PFSK-1 (cell line): Measurements from ENCODE around the gene MAGI1.

Source experiments
- FOXP2 ChIP-seq: optimal IDR thresholded peaks from 2 replicates; pipeline ENCODE3; 2011; ENCODE audit warnings: borderline replicate concordance, control low read depth, inconsistent platforms; ENCODE audit not compliant: insufficient read depth; ENCODE audit errors: extremely low read length, extremely low read depth
- POLR2AphosphoS5 ChIP-seq: IDR thresholded peaks from 2 replicates; pipeline ENCODE4 v1.6.1; 2012; ENCODE audit warnings: low read depth, mild to moderate bottlenecking, control low read depth, low read length, moderate library complexity
- SIN3A ChIP-seq: IDR thresholded peaks from 2 replicates; pipeline ENCODE4 v1.6.1; 2012; ENCODE audit warnings: mild to moderate bottlenecking, low read length, moderate library complexity, borderline replicate concordance; ENCODE audit not compliant: insufficient read depth
- TAF1 ChIP-seq: IDR thresholded peaks from 2 replicates; pipeline ENCODE4 v1.6.1; 2012; ENCODE audit warnings: low read length, control low read depth, borderline replicate concordance; ENCODE audit not compliant: insufficient read depth
- TF ChIP-seq, protein P1 (sequence below), 2 experiments: IDR thresholded peaks; 2 replicates each; pipeline versions ENCODE4 v1.6.1 to v1.8.0; 2011 to 2012; ENCODE audit warnings: low read depth in 2 of 2, low read length in 2 of 2, control low read depth in 1 of 2, inconsistent platforms in 1 of 2, mild to moderate bottlenecking in 1 of 2, moderate library complexity in 1 of 2; ENCODE audit not compliant: insufficient read depth in 1 of 2

The MAGI1 gene

DNA sequence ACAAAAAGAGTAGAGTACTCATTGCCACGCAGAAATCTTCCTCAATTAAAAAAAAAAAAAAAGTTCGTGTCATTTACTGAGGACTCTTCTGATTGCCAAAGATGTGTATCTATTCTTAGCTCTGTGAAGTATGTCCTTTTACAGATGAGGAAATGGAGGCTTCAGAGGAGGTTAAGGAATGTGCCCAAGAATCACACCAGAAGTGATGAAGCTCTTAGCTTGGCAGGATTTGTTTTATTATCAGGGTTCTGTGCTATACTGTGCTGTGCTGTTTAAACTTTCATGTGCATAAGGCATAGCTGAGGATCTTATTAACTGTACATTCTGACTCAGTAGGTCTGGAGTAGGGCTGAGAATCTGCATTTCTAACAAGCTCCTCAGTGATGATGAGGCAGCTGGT is 685.8 kb downstream of the MAGI1 start:
- TF ChIP-seq, protein P1, sequence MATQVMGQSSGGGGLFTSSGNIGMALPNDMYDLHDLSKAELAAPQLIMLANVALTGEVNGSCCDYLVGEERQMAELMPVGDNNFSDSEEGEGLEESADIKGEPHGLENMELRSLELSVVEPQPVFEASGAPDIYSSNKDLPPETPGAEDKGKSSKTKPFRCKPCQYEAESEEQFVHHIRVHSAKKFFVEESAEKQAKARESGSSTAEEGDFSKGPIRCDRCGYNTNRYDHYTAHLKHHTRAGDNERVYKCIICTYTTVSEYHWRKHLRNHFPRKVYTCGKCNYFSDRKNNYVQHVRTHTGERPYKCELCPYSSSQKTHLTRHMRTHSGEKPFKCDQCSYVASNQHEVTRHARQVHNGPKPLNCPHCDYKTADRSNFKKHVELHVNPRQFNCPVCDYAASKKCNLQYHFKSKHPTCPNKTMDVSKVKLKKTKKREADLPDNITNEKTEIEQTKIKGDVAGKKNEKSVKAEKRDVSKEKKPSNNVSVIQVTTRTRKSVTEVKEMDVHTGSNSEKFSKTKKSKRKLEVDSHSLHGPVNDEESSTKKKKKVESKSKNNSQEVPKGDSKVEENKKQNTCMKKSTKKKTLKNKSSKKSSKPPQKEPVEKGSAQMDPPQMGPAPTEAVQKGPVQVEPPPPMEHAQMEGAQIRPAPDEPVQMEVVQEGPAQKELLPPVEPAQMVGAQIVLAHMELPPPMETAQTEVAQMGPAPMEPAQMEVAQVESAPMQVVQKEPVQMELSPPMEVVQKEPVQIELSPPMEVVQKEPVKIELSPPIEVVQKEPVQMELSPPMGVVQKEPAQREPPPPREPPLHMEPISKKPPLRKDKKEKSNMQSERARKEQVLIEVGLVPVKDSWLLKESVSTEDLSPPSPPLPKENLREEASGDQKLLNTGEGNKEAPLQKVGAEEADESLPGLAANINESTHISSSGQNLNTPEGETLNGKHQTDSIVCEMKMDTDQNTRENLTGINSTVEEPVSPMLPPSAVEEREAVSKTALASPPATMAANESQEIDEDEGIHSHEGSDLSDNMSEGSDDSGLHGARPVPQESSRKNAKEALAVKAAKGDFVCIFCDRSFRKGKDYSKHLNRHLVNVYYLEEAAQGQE (IDR thresholded peaks at IDR 0.05; ENCODE audit: insufficient read depth in 1 of 2, low read depth in 2 of 2, low read length in 2 of 2) = no peak
- TF ChIP-seq POLR2AphosphoS5 (no peak), SIN3A (no peak), TAF1 (no peak), FOXP2 (no peak)

DNA sequence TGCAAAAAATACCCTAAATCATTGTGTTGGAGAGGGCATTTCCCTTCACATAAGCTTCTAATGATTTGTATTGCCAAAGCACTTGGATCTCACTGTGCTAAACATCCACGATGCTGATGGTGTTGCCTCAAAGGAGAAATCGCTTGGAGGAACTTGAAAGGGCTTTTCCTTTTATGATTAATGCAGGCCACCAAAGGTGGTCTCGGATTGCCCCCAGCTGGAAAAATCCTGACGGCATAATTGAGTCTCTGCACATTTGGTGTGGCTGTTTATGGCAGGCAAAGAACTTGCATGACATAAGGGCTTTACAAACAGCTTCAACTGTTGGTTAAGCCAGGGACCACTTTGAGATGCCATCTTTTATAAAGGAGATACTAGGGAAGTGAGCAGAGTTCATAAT is 687.0 kb downstream of the MAGI1 start:
- TF ChIP-seq, protein P1 (IDR thresholded peaks at IDR 0.05; ENCODE audit: insufficient read depth in 1 of 2, low read depth in 2 of 2, low read length in 2 of 2) = no peak
- no peak for TF ChIP-seq SIN3A
- TF ChIP-seq TAF1 = no peak
- no peak for TF ChIP-seq POLR2AphosphoS5
- no peak for TF ChIP-seq FOXP2

DNA sequence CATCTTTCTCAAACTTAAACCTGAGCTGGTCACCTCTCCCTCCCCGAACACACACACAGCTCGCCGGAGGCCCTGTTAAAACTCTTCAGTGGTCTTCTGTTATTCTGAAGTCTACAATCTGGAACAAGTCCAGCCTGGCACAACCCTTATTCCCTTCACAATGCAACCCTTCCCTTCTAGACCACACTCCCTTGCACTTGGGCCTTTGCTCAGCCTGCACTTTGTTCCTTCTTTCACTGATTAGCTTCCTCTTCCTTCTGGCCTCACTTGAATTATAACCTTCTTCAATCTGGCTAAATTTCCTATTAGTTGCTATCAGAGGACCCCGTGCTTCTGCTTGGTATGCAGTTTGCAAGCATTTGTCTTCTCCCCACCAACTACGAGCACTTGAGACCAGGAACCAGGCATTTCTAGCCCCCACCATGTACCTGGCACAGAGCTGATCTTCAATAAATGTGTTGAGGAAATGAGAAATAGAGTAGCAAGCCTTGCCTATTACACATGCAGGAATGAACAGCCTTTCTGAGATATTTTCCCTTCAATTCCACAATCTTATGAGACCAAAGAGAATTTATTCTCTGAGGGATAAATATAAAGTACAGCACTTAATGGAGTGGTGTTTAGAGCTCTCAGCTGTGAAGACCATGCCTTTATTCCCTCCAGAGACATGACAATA is 687.8 kb downstream of the MAGI1 start:
- TF ChIP-seq SIN3A = no peak
- TF ChIP-seq FOXP2 = no peak
- no peak for TF ChIP-seq POLR2AphosphoS5
- TF ChIP-seq, protein P1 (IDR thresholded peaks at IDR 0.05; ENCODE audit: insufficient read depth in 1 of 2, low read depth in 2 of 2, low read length in 2 of 2) = no peak

DNA sequence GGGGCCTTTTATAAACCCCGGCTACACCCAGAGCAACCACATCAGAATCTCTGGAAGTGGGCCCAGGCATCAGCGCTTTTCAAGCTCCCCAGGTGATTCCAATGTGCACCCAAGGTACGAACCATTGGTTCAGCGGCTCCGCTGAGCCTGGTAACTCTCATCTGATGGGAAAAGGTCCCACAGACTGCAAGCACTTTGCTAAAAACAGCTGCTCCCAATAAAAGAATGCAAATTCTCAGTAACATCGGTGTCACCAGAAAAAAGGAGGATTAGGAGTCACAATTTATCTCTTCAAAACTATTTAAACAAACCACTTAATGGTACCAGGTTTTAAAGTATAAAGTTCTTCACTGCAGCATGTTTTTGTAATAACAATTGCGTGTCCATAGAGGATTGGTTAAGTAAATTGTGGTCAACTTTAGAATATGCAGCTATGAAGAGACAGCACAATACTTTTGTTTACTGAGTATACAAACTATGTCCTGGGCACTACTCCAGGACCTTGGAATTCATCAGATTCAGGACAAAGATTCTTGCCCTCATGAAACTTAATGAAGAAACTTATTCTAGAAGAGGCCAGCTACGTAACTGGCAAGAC is 690.2 kb downstream of the MAGI1 start:
- TF ChIP-seq FOXP2 = no peak
- TF ChIP-seq SIN3A = no peak
- TF ChIP-seq POLR2AphosphoS5 = no peak
- TF ChIP-seq, protein P1 (IDR thresholded peaks at IDR 0.05; ENCODE audit: insufficient read depth in 1 of 2, low read depth in 2 of 2, low read length in 2 of 2) = no peak
- no peak for TF ChIP-seq TAF1

DNA sequence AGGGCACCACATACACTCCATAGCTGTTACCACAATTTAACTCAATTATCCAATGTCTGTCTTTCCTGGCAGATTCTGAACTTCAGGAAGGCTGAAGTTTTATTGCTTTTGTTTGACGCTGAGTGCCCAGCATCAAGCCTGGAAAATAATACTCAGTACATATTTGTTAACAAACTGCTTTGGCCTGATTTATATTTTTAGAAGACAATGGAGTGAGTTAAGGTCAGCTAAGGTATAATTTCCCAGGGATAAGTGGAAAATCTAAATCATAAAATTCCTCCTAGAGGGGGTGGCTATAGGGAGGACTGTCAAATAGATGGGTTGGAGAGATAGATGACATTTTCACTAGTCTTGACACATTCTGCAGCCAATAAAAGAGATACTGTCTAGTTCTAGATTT is 691.6 kb downstream of the MAGI1 start:
- TF ChIP-seq SIN3A (no peak), POLR2AphosphoS5 (no peak), TAF1 (no peak), FOXP2 (no peak)
- TF ChIP-seq, protein P1 (IDR thresholded peaks at IDR 0.05; ENCODE audit: insufficient read depth in 1 of 2, low read depth in 2 of 2, low read length in 2 of 2) = no peak
